H9 (cell line): Measurements from ENCODE around the gene ARVCF. TPM values are rescaled to one million over a fixed set of nuclear protein-coding genes. Genes with fewer than 3 reads are reported as not detected.

ENCODE experiments used
- DNase-seq: peaks from one replicate; pipeline ENCODE4 v3.0.0-alpha.2; 2017
- H2AFZ ChIP-seq: one replicate; pipeline ENCODE4 v1.6.1; 2013; ENCODE audit warnings: mild to moderate bottlenecking, low read length, control low read depth, moderate library complexity
- H2AK5ac ChIP-seq: 2 replicates; pipeline ENCODE4 v1.6.1; 2013; ENCODE audit warnings: low read length, control low read depth, mixed read lengths; ENCODE audit not compliant: insufficient read length
- H2BK120ac ChIP-seq: one replicate; pipeline ENCODE4 v1.6.1; 2013; ENCODE audit warnings: low read depth, mild to moderate bottlenecking, low read length, control low read depth, inconsistent platforms; ENCODE audit not compliant: poor library complexity, severe bottlenecking
- H2BK12ac ChIP-seq: 2 replicates; pipeline ENCODE4 v1.6.1; 2013; ENCODE audit warnings: low read length, control low read depth, mixed read lengths, low read depth; ENCODE audit not compliant: insufficient read length
- H2BK15ac ChIP-seq: 2 replicates; pipeline ENCODE4 v1.6.1; 2013; ENCODE audit warnings: low read depth, low read length, control low read depth
- H2BK20ac ChIP-seq: one replicate; pipeline ENCODE4 v1.6.1; 2013; ENCODE audit warnings: low read depth, mild to moderate bottlenecking, low read length, control low read depth, inconsistent platforms; ENCODE audit not compliant: poor library complexity, severe bottlenecking
- H2BK5ac ChIP-seq: 2 replicates; pipeline ENCODE4 v1.6.1; 2013; ENCODE audit warnings: low read length, control low read depth, mixed read lengths; ENCODE audit not compliant: insufficient read length
- H3K14ac ChIP-seq: 2 replicates; pipeline ENCODE4 v1.6.1; 2013; ENCODE audit warnings: low read length, control low read depth; ENCODE audit not compliant: insufficient read depth
- H3K18ac ChIP-seq: 2 replicates; pipeline ENCODE4 v1.6.1; 2013; ENCODE audit warnings: low read depth, mild to moderate bottlenecking, mixed read lengths, low read length, control low read depth; ENCODE audit not compliant: insufficient read length
- H3K23ac ChIP-seq: 2 replicates; pipeline ENCODE4 v1.6.1; 2013; ENCODE audit warnings: low read length, control low read depth, mixed read lengths, low read depth; ENCODE audit not compliant: insufficient read length
- H3K23me2 ChIP-seq: 2 replicates; pipeline ENCODE4 v1.6.1; 2013; ENCODE audit warnings: low read depth, mild to moderate bottlenecking, mixed read lengths, low read length, control low read depth; ENCODE audit not compliant: insufficient read length, poor library complexity, severe bottlenecking
- H3K27ac ChIP-seq: 2 replicates; pipeline ENCODE4 v1.5.1; 2013; ENCODE audit warnings: low read length, control low read depth, mixed read lengths, low read depth; ENCODE audit not compliant: insufficient read length
- H3K27me3 ChIP-seq: 2 replicates; pipeline ENCODE4 v1.6.1; 2013; ENCODE audit warnings: low read length, control low read depth, inconsistent platforms; ENCODE audit not compliant: insufficient read depth
- H3K4ac ChIP-seq: 2 replicates; pipeline ENCODE4 v1.6.1; 2013; ENCODE audit warnings: low read depth, mild to moderate bottlenecking, control low read depth, inconsistent platforms, low read length, moderate library complexity
- H3K4me1 ChIP-seq: 2 replicates; pipeline ENCODE4 v1.6.1; 2013; ENCODE audit warnings: low read length, control low read depth, inconsistent platforms; ENCODE audit not compliant: insufficient read depth
- H3K4me2 ChIP-seq: 2 replicates; pipeline ENCODE4 v1.6.1; 2013; ENCODE audit warnings: low read length, control low read depth, mixed read lengths; ENCODE audit not compliant: insufficient read length, insufficient read depth
- H3K56ac ChIP-seq: 2 replicates; pipeline ENCODE4 v1.6.1; 2013; ENCODE audit warnings: low read depth, mild to moderate bottlenecking, mixed read lengths, low read length, control low read depth; ENCODE audit not compliant: insufficient read length
- H3K79me1 ChIP-seq: 2 replicates; pipeline ENCODE4 v1.6.1; 2013; ENCODE audit warnings: low read depth, mild to moderate bottlenecking, moderate library complexity, low read length, control low read depth, inconsistent platforms; ENCODE audit not compliant: insufficient read depth, poor library complexity, severe bottlenecking
- H3K79me2 ChIP-seq: 2 replicates; pipeline ENCODE4 v1.6.1; 2013; ENCODE audit warnings: low read length, control low read depth, inconsistent platforms; ENCODE audit not compliant: insufficient read depth
- H3K9ac ChIP-seq: 2 replicates; pipeline ENCODE4 v1.6.1; 2013; ENCODE audit warnings: low read length, control low read depth, mixed read lengths; ENCODE audit not compliant: insufficient read length; ENCODE audit errors: extremely low read depth
- H3K9me3 ChIP-seq: one replicate; pipeline ENCODE4 v1.6.1; 2013; ENCODE audit warnings: low read depth, low read length, inconsistent platforms; ENCODE audit not compliant: control insufficient read depth
- H3T11ph ChIP-seq: one replicate; pipeline ENCODE4 v1.6.1; 2013; ENCODE audit warnings: mild to moderate bottlenecking, low read length, control low read depth, inconsistent platforms
- H4K20me1 ChIP-seq: one replicate; pipeline ENCODE4 v1.6.1; 2013; ENCODE audit not compliant: control insufficient read depth, insufficient read length, insufficient read depth
- H4K5ac ChIP-seq: 2 replicates; pipeline ENCODE4 v1.6.1; 2013; ENCODE audit warnings: low read depth, mild to moderate bottlenecking, mixed read lengths, low read length, control low read depth; ENCODE audit not compliant: insufficient read length
- H4K8ac ChIP-seq: replicated peaks from 2 replicates; pipeline ENCODE4 v1.6.1; 2013; ENCODE audit warnings: low read length, control low read depth, mixed read lengths, low read depth; ENCODE audit not compliant: insufficient read length
- H4K91ac ChIP-seq: 2 replicates; pipeline ENCODE4 v1.6.1; 2013; ENCODE audit warnings: low read depth, mild to moderate bottlenecking, moderate library complexity, mixed read lengths, low read length, control low read depth; ENCODE audit not compliant: insufficient read length
- H3K27ac Mint-ChIP-seq, 3 experiments: 2 replicates in 2 of 3; 3 replicates in 1 of 3; pipeline ENCODE4 v1.8.0; 2020 to 2021; ENCODE audit warnings: mixed read lengths in 3 of 3, mild to moderate bottlenecking in 1 of 3, moderate library complexity in 1 of 3
- H3K27me3 Mint-ChIP-seq: 2 replicates; pipeline ENCODE4 v1.8.0; 2021; ENCODE audit warnings: low read depth, mild to moderate bottlenecking, moderate library complexity, mixed read lengths
- H3K36me3 Mint-ChIP-seq, 3 experiments: 2 replicates in 2 of 3; 3 replicates in 1 of 3; pipeline ENCODE4 v1.8.0; 2020 to 2021; ENCODE audit warnings: low read depth in 3 of 3, mixed read lengths in 3 of 3; ENCODE audit not compliant: insufficient read depth in 1 of 3
- H3K4me1 Mint-ChIP-seq, 2 experiments: 2 replicates each; pipeline ENCODE4 v1.8.0; 2020; ENCODE audit warnings: mixed read lengths in 2 of 2
- H3K4me3 Mint-ChIP-seq, 2 experiments: 2 replicates in 1 of 2; 3 replicates in 1 of 2; pipeline ENCODE4 v1.8.0; 2020 to 2021; ENCODE audit warnings: mild to moderate bottlenecking in 2 of 2, mixed read lengths in 2 of 2, moderate library complexity in 1 of 2
- H3K9me3 Mint-ChIP-seq, 2 experiments: 2 replicates in 1 of 2; 3 replicates in 1 of 2; pipeline ENCODE4 v1.8.0; 2020; ENCODE audit warnings: mild to moderate bottlenecking in 2 of 2, mixed read lengths in 2 of 2, moderate library complexity in 1 of 2
- CTCF ChIP-seq: fragments of 200-600 bp; sonication (generic); conservative IDR thresholded peaks from 3 replicates; pipeline ENCODE4 v1.8.0; 2021; ENCODE audit warnings: antibody characterized with exemption, mild to moderate bottlenecking
- WGBS: extraction: QIAGEN DNeasy Blood & Tissue Kit; methylation state at CpG from one replicate; pipeline ENCODE4 v1.1.7; 2013; ENCODE audit warnings: missing lambda C conversion rate, low lambda C conversion rate, mixed read lengths; ENCODE audit not compliant: insufficient read length; ENCODE audit errors: extremely low coverage; 5-methylcytosine and 5-hydroxymethylcytosine counted together
- total RNA-seq: library from RNA; stranded (reverse); gene quantifications from 2 replicates; pipeline ENCODE4 v1.2.1, GENCODE V29; 2021

The ARVCF gene
- total RNA-seq, 1 experiment from 2014 or later: 40.7 TPM

- Histone ChIP-seq H3K56ac (no peak overlapping the region), H3K79me1 (peaks cover 4% of the 10 kb centered on the region), H3K4ac (no peak overlapping the region), H3K14ac (no peak overlapping the region; the same call in 1 of the 2 replicates), H2BK12ac (no peak overlapping the region), H2BK15ac (no peak overlapping the region), H3K23me2 (no peaks in the 10 kb centered on the region), H3K27ac (no peak overlapping the region), H2AK5ac (no peak overlapping the region), H3K23ac (no peak overlapping the region), H3K27me3 (no peaks in the 10 kb centered on the region), H3K4me2 (peak overlapping the region; percentile 27), H4K20me1 (peaks cover 3% of the 10 kb centered on the region), H4K8ac (no peak overlapping the region), H3T11ph (no peak overlapping the region), H3K9me3 (no peaks in the 10 kb centered on the region), H4K5ac (no peak overlapping the region), H4K91ac (no peak overlapping the region), H2BK20ac (no peak overlapping the region), H3K9ac (peak overlapping the region; percentile 32), H3K18ac (no peak overlapping the region), H3K4me1 (no peaks in the 10 kb centered on the region; the same call in 1 of the 2 replicates), H2AFZ (no peak overlapping the region), H2BK5ac (no peak overlapping the region), H3K79me2 (no peaks in the 10 kb centered on the region), H2BK120ac (no peak overlapping the region)
- H3K9me3 Mint-ChIP-seq: no peaks in the 10 kb centered on the region
- TF ChIP-seq CTCF: no peak
- no peaks in the 10 kb centered on the region for H3K27me3 Mint-ChIP-seq
- no peaks in the 10 kb centered on the region; a peak in 1 of 7 replicates for H3K36me3 Mint-ChIP-seq
- H3K27ac Mint-ChIP-seq: no peak overlapping the region
- peak overlapping the region; percentile 42 to 71 for H3K4me3 Mint-ChIP-seq
- no CpG with 5 or more reads among the region's 24 CpGs for WGBS
- H3K4me1 Mint-ChIP-seq: peaks cover 5 to 20% of the 10 kb centered on the region in 2 experiments; a peak in 3 of 4 replicates
- no peak for DNase-seq
These were observed 29.0 kb downstream of the ARVCF start for GRCh38 chr22:19987394-19988306.
